ENCODE data around the gene TFE3.

The TFE3 gene

DNA sequence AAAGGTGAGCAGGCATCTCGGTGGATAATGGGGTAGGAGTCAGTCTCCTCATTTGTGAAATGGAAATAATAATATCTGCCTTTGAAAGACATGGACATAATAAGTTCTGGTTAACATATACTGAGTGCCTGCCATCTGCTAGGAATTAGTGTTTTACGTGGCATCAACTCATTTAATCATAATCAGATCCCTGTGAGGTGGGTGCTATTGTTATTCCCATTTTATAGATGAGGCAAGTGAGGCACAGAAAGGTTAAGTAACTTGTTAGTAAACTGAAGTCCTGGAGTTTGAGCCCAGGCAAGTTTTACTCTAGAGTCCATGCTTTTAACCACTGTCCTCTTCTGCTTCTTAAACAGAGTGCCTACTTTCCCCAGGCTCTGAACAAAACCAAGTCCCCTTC is 23.1 kb upstream of the TFE3 start:
- Histone ChIP-seq H3K9ac (ENCODE audit: low read length) (no peak overlapping the region), H3K79me1 (replicated peaks; ENCODE audit: low read length, poor library complexity, severe bottlenecking) (peaks cover 10% of the 10 kb centered on the region), H3K4me1 (ENCODE audit: control insufficient read depth, insufficient read depth, low read depth, low read length) (no peaks in the 10 kb centered on the region), H2BK120ac (ENCODE audit: low read depth, low read length) (no peak overlapping the region), H3K23ac (ENCODE audit: low read length in 2 of 2) (no peak overlapping the region), H3K18ac (ENCODE audit: low read depth in 1 of 2, low read length in 2 of 2) (no peak overlapping the region), H2BK5ac (ENCODE audit: low read depth, low read length, poor library complexity, severe bottlenecking) (no peak overlapping the region), H4K8ac (ENCODE audit: low read length) (no peak overlapping the region), H3K27me3 (ENCODE audit: control insufficient read depth in 1 of 2, insufficient read depth in 1 of 2, low read length in 2 of 2) (no peaks in the 10 kb centered on the region), H3K14ac (ENCODE audit: low read length in 2 of 2) (no peak overlapping the region), H3K27ac (ENCODE audit: low read length, poor library complexity, severe bottlenecking) (no peak overlapping the region), H2AFZ (ENCODE audit: low read depth, low read length) (no peak overlapping the region), H2BK15ac (ENCODE audit: low read depth, poor library complexity, severe bottlenecking) (no peak overlapping the region), H2BK12ac (ENCODE audit: low read length in 2 of 2) (no peak overlapping the region), H3K36me3 (ENCODE audit: control insufficient read depth in 1 of 2, insufficient read depth in 2 of 2, low read depth in 1 of 2, low read length in 2 of 2) (peaks cover 10 to 63% of the 10 kb centered on the region in 2 experiments), H4K91ac (ENCODE audit: low read length) (no peak overlapping the region), H2AK5ac (ENCODE audit: low read length, severe bottlenecking) (no peak overlapping the region), H3K9me3 (ENCODE audit: control insufficient read depth, low read length) (no peaks in the 10 kb centered on the region), H3K4me2 (ENCODE audit: low read length, poor library complexity, severe bottlenecking) (no peak overlapping the region), H3K4ac (ENCODE audit: low read depth in 1 of 2, low read length in 2 of 2) (no peak overlapping the region), H3K4me3 (ENCODE audit: insufficient read depth in 1 of 2, low read depth in 1 of 2, low read length in 2 of 2) (no peak overlapping the region)
- 91% methylated on average over 1 of the region's 2 CpGs for WGBS
- no peak for DNase-seq

DNA sequence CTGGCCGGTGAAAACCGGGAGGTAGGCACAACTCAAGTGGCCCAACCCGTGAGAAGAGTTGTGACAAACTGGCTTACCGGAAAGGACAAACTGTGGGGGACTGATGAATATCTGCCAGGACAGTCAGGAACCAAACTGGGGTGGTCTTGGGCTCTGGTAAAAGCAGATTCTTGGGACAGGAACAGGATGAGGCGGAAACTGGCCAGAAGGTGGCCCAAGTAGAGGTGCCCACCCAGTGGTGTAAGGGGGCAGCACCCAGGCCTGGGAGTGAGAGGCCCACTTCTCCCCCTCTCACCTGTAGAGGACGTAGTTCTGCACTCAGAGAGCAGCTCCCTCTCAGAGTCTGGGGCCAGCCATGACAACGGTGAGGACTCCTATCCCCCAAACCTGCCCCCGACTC is 21.6 kb upstream of the TFE3 start:
- Histone ChIP-seq H2BK5ac (ENCODE audit: low read depth, low read length, poor library complexity, severe bottlenecking) (no peak overlapping the region), H3K4me2 (ENCODE audit: low read length, poor library complexity, severe bottlenecking) (no peak overlapping the region), H3K4me3 (ENCODE audit: insufficient read depth in 1 of 2, low read depth in 1 of 2, low read length in 2 of 2) (no peak overlapping the region), H3K14ac (ENCODE audit: low read length in 2 of 2) (no peak overlapping the region), H2BK12ac (ENCODE audit: low read length in 2 of 2) (no peak overlapping the region), H3K36me3 (ENCODE audit: control insufficient read depth in 1 of 2, insufficient read depth in 2 of 2, low read depth in 1 of 2, low read length in 2 of 2) (peaks cover 10 to 63% of the 10 kb centered on the region in 2 experiments), H3K79me1 (replicated peaks; ENCODE audit: low read length, poor library complexity, severe bottlenecking) (peaks cover 16% of the 10 kb centered on the region), H3K4ac (ENCODE audit: low read depth in 1 of 2, low read length in 2 of 2) (no peak overlapping the region), H2AK5ac (ENCODE audit: low read length, severe bottlenecking) (no peak overlapping the region), H3K27ac (ENCODE audit: low read length, poor library complexity, severe bottlenecking) (no peak overlapping the region), H3K18ac (ENCODE audit: low read depth in 1 of 2, low read length in 2 of 2) (no peak overlapping the region), H3K4me1 (ENCODE audit: control insufficient read depth, insufficient read depth, low read depth, low read length) (peaks cover 2% of the 10 kb centered on the region), H3K23ac (ENCODE audit: low read length in 2 of 2) (no peak overlapping the region), H3K27me3 (ENCODE audit: control insufficient read depth in 1 of 2, insufficient read depth in 1 of 2, low read length in 2 of 2) (peaks cover 0 to 3% of the 10 kb centered on the region in 2 experiments), H3K9me3 (ENCODE audit: control insufficient read depth, low read length) (no peaks in the 10 kb centered on the region), H2AFZ (ENCODE audit: low read depth, low read length) (no peak overlapping the region), H2BK120ac (ENCODE audit: low read depth, low read length) (no peak overlapping the region), H4K91ac (ENCODE audit: low read length) (no peak overlapping the region), H3K9ac (ENCODE audit: low read length) (no peak overlapping the region), H2BK15ac (ENCODE audit: low read depth, poor library complexity, severe bottlenecking) (no peak overlapping the region), H4K8ac (ENCODE audit: low read length) (no peak overlapping the region)
- no peak for DNase-seq
- 88% methylated on average over 7 of the region's 8 CpGs for WGBS

DNA sequence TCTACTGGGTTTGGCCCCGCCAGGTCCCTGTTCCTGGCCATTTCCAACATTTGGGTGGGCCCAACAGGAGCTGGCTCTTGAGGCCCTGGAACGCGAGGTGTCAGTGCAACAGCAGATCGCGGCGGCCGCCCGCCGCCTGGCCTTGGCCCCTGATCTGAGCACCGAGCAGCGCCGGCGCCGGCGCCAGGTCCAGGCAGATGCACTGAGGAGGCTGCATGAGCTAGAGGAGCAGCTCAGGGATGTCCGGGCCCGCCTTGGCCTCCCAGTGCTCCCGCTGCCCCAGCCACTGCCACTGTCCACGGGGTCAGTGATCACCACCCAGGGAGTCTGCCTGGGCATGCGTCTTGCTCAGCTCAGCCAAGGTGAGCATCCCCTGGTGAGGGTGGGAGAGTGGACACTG is 21.1 kb upstream of the TFE3 start:
- no peak overlapping the region for H2BK5ac ChIP-seq (ENCODE audit: low read depth, low read length, poor library complexity, severe bottlenecking)
- H2BK15ac ChIP-seq (ENCODE audit: low read depth, poor library complexity, severe bottlenecking) = no peak overlapping the region
- no peak for DNase-seq
- no peak overlapping the region for H2BK12ac ChIP-seq (ENCODE audit: low read length in 2 of 2)
- H4K91ac ChIP-seq (ENCODE audit: low read length) = no peak overlapping the region
- no peak overlapping the region for H2BK120ac ChIP-seq (ENCODE audit: low read depth, low read length)
- H3K4ac ChIP-seq (ENCODE audit: low read depth in 1 of 2, low read length in 2 of 2) = no peak overlapping the region
- H3K4me1 ChIP-seq (ENCODE audit: control insufficient read depth, insufficient read depth, low read depth, low read length) = peaks cover 4% of the 10 kb centered on the region
- H3K27ac ChIP-seq (ENCODE audit: low read length, poor library complexity, severe bottlenecking) = no peak overlapping the region
- H2AK5ac ChIP-seq (ENCODE audit: low read length, severe bottlenecking) = no peak overlapping the region
- H3K9me3 ChIP-seq (ENCODE audit: control insufficient read depth, low read length) = no peaks in the 10 kb centered on the region
- H3K23ac ChIP-seq (ENCODE audit: low read length in 2 of 2) = no peak overlapping the region
- peaks cover 10 to 63% of the 10 kb centered on the region in 2 experiments for H3K36me3 ChIP-seq (ENCODE audit: control insufficient read depth in 1 of 2, insufficient read depth in 2 of 2, low read depth in 1 of 2, low read length in 2 of 2)
- H3K79me1 ChIP-seq (replicated peaks; ENCODE audit: low read length, poor library complexity, severe bottlenecking) = peaks cover 17% of the 10 kb centered on the region
- H3K4me2 ChIP-seq (ENCODE audit: low read length, poor library complexity, severe bottlenecking) = no peak overlapping the region
- H3K14ac ChIP-seq (ENCODE audit: low read length in 2 of 2) = no peak overlapping the region
- 97% methylated on average over 19 of the region's 20 CpGs for WGBS
- H3K27me3 ChIP-seq (ENCODE audit: control insufficient read depth in 1 of 2, insufficient read depth in 1 of 2, low read length in 2 of 2) = peaks cover 0 to 3% of the 10 kb centered on the region in 2 experiments
- H3K18ac ChIP-seq (ENCODE audit: low read depth in 1 of 2, low read length in 2 of 2) = no peak overlapping the region
- H2AFZ ChIP-seq (ENCODE audit: low read depth, low read length) = no peak overlapping the region
- no peak overlapping the region for H3K9ac ChIP-seq (ENCODE audit: low read length)
- no peak overlapping the region for H3K4me3 ChIP-seq (ENCODE audit: insufficient read depth in 1 of 2, low read depth in 1 of 2, low read length in 2 of 2)
- H4K8ac ChIP-seq (ENCODE audit: low read length) = no peak overlapping the region

DNA sequence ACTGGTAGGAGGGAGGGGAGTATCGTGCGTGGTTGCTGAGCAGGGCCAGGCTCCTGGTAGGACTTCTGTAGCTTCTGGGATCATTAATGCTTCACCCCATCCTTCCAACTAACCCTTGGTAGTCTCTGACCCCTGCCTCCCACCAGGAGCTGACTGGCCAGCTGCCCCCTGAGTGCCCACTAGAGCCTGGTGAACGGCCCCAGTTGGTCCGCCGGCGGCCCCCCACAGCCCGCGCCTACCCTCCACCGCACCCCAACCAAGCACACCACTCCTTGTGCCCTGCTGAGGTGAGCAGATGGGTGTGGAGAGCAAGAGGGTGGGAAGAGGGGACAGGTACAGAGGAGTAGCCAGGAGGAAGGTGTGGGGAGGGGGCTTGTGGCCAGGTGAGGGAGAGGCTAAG is 20.6 kb upstream of the TFE3 start:
- Histone ChIP-seq H2BK5ac (ENCODE audit: low read depth, low read length, poor library complexity, severe bottlenecking) (no peak overlapping the region), H3K27ac (ENCODE audit: low read length, poor library complexity, severe bottlenecking) (no peak overlapping the region), H3K9ac (ENCODE audit: low read length) (no peak overlapping the region), H2BK12ac (ENCODE audit: low read length in 2 of 2) (no peak overlapping the region), H3K4me2 (ENCODE audit: low read length, poor library complexity, severe bottlenecking) (no peak overlapping the region), H4K91ac (ENCODE audit: low read length) (no peak overlapping the region), H2AFZ (ENCODE audit: low read depth, low read length) (no peak overlapping the region), H3K14ac (ENCODE audit: low read length in 2 of 2) (no peak overlapping the region), H2BK15ac (ENCODE audit: low read depth, poor library complexity, severe bottlenecking) (no peak overlapping the region), H3K18ac (ENCODE audit: low read depth in 1 of 2, low read length in 2 of 2) (no peak overlapping the region), H4K8ac (ENCODE audit: low read length) (no peak overlapping the region), H3K79me1 (replicated peaks; ENCODE audit: low read length, poor library complexity, severe bottlenecking) (peaks cover 20% of the 10 kb centered on the region), H3K9me3 (ENCODE audit: control insufficient read depth, low read length) (no peaks in the 10 kb centered on the region), H2AK5ac (ENCODE audit: low read length, severe bottlenecking) (no peak overlapping the region), H3K23ac (ENCODE audit: low read length in 2 of 2) (no peak overlapping the region), H2BK120ac (ENCODE audit: low read depth, low read length) (no peak overlapping the region), H3K4me3 (ENCODE audit: insufficient read depth in 1 of 2, low read depth in 1 of 2, low read length in 2 of 2) (no peak overlapping the region), H3K36me3 (ENCODE audit: control insufficient read depth in 1 of 2, insufficient read depth in 2 of 2, low read depth in 1 of 2, low read length in 2 of 2) (peaks cover 10 to 58% of the 10 kb centered on the region in 2 experiments), H3K4me1 (ENCODE audit: control insufficient read depth, insufficient read depth, low read depth, low read length) (peaks cover 4% of the 10 kb centered on the region), H3K4ac (ENCODE audit: low read depth in 1 of 2, low read length in 2 of 2) (no peak overlapping the region), H3K27me3 (ENCODE audit: control insufficient read depth in 1 of 2, insufficient read depth in 1 of 2, low read length in 2 of 2) (peaks cover 0 to 5% of the 10 kb centered on the region in 2 experiments)
- no CpG with 5 or more reads among the region's 9 CpGs for WGBS
- no peak for DNase-seq

Measured in mesenchymal stem cell (in vitro differentiated cells and primary cell).